Measurements from ENCODE around the gene MRPS5.
"Not testable (repeated sequence)": the region's sequence is repeated elsewhere in the genome, so short reads cannot be mapped to it uniquely, and the experiment has no call there.

MRPS5 gene

DNA sequence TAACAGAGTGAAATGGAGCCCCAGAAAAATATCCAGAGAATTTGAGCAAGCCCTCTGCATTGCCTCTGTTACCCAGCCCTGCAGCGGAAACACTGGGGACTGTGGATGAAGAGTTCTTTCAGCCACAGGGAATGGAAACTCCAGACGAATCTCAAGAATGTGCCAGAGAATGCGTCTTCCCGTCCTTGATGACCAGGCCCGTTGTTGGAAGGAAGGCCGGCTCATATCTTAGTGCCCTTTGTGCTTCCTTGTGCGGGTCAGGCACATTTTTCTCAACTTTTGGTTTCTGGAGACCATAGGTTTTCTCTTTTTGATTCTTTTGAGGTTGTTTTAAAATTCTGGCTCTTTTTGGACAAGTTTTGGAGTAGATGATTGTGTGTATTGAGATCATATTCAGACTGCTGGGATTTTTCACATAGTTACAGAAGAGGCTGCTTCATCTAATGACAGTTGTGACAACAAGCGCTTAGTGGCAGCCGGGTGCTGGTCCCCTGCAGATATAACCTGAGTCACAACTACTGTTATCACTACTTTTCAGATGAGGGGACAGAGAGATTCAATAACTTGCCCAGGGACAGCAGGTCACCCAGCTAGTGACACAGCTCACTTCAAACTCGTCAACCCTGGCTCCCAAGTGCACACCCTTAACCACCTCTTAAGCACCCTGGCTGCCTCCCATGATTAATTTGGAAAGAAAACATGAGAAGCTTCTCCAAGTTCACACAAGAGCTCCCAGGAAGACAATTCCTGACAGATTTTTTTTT is 80.4 kb downstream of the MRPS5 start:
- Mint-ChIP-seq H3K27ac (no peak overlapping the region), H3K4me3 (no peak overlapping the region), H3K36me3 (ENCODE audit: low read depth) (no peaks in the 10 kb centered on the region), H3K4me1 (ENCODE audit: low read depth) (no peaks in the 10 kb centered on the region), H3K9me3 (peaks cover 32% of the 10 kb centered on the region), H3K27me3 (peaks cover 7% of the 10 kb centered on the region)
- intact Hi-C loops (cut with micrococcal nuclease), result no loop called here

DNA sequence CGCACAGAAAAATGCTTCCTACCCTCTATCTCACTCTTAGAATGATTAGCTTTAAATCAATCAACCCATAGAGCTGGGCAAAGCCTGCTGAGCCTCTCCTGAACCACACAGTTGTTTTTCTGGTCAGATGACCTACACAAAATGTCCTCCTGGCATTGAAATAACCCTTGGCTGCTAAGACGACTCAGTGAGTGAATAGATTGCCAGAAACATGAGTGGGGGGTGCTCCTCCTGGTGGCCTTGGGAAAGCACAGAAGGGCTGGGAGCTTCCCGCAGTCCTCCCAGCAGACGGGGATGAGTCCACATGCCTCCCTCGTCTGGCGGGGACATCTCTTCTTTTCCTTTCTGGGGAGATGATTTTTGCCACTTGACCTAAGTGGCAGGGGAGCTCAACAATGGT is 81.2 kb downstream of the MRPS5 start:
- Mint-ChIP-seq H3K27ac (no peak overlapping the region), H3K4me1 (ENCODE audit: low read depth) (no peaks in the 10 kb centered on the region), H3K27me3 (peaks cover 7% of the 10 kb centered on the region), H3K9me3 (peaks cover 32% of the 10 kb centered on the region), H3K36me3 (ENCODE audit: low read depth) (no peaks in the 10 kb centered on the region), H3K4me3 (no peak overlapping the region)
- intact Hi-C loops (cut with micrococcal nuclease), result no loop called here

DNA sequence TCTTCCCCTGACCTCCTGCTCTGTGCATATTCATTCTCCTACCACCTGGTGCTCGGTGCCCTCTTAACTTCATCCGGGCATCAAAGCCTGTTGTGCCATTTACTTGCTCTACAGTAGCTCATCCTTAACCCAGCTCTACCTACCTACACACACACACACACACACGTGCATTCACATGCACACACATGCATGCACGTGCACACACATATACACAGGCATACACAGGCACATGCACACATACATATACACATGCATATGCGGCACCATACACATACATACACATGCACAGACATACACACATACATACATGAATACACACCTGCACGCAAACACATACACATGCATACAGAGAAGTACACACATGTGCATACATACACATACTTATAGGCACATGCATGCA is 81.6 kb downstream of the MRPS5 start:
- H3K36me3 Mint-ChIP-seq (ENCODE audit: low read depth), result no peaks in the 10 kb centered on the region
- no peak overlapping the region for H3K4me3 Mint-ChIP-seq
- intact Hi-C loops (cut with micrococcal nuclease), result no loop called here
- H3K27me3 Mint-ChIP-seq, result peaks cover 7% of the 10 kb centered on the region
- H3K9me3 Mint-ChIP-seq, result peaks cover 32% of the 10 kb centered on the region
- no peaks in the 10 kb centered on the region for H3K4me1 Mint-ChIP-seq (ENCODE audit: low read depth)
- H3K27ac Mint-ChIP-seq, result no peak overlapping the region

DNA sequence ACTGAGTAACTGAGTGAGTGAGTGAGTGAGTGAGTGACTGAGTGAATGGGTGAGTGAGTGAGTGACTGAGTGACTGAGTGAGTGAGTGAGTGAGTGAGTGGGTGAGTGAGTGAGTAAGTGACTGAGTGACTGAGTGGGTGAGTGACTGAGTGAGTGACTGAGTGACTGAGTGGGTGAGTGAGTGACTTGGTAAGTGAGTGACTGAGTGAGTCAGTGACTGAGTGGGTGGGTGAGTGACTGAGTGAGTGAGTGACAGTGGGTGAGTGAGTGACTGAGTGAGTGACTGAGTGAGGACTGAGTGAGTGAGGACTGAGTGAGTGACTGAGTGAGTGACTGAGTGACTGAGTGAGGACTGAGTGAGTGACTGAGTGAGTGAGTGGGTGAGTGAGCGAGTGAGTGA is 82.2 kb downstream of the MRPS5 start:
- Mint-ChIP-seq H3K27ac (no peak overlapping the region), H3K27me3 (peaks cover 6% of the 10 kb centered on the region), H3K9me3 (peaks cover 32% of the 10 kb centered on the region), H3K4me3 (no peak overlapping the region), H3K36me3 (ENCODE audit: low read depth) (no peaks in the 10 kb centered on the region), H3K4me1 (ENCODE audit: low read depth) (no peaks in the 10 kb centered on the region)
- intact Hi-C loops (cut with micrococcal nuclease), result no loop called here

DNA sequence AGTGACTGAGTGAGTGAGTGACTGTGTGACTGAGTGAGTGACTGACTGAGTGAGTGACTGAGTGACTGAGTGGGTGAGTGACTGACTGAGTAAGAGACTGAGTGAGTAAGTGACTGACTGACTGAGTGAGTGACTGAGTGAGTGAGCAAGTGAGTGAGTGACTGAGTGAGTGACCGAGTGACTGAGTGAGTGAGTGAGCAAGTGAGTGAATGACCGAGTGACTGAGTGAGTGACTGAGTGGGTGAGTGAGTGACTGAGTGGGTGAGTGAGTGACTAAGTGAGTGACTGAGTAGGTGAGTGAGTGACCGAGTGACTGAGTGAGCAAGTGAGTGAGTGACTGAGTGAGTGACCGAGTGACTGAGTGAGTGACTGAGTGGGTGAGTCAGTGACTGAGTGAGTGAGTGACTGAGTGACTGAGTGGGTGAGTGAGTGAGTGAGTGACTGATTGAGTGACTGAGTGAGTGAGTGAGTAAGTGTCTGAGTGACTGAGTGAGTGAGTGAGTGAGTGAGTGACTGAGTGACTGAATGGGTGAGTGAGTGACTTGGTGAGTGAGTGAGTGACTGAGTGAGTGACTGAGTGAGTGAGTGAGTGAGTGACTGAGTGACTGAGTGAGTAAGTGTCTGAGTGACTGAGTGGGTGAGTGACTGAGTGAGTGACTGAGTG is 82.8 kb downstream of the MRPS5 start:
- peaks cover 32% of the 10 kb centered on the region for H3K9me3 Mint-ChIP-seq
- no peaks in the 10 kb centered on the region for H3K4me1 Mint-ChIP-seq (ENCODE audit: low read depth)
- H3K4me3 Mint-ChIP-seq, result no peak overlapping the region
- no peaks in the 10 kb centered on the region for H3K36me3 Mint-ChIP-seq (ENCODE audit: low read depth)
- peaks cover 4% of the 10 kb centered on the region for H3K27me3 Mint-ChIP-seq
- intact Hi-C loops (cut with micrococcal nuclease), result no loop called here
- no peak overlapping the region for H3K27ac Mint-ChIP-seq

DNA sequence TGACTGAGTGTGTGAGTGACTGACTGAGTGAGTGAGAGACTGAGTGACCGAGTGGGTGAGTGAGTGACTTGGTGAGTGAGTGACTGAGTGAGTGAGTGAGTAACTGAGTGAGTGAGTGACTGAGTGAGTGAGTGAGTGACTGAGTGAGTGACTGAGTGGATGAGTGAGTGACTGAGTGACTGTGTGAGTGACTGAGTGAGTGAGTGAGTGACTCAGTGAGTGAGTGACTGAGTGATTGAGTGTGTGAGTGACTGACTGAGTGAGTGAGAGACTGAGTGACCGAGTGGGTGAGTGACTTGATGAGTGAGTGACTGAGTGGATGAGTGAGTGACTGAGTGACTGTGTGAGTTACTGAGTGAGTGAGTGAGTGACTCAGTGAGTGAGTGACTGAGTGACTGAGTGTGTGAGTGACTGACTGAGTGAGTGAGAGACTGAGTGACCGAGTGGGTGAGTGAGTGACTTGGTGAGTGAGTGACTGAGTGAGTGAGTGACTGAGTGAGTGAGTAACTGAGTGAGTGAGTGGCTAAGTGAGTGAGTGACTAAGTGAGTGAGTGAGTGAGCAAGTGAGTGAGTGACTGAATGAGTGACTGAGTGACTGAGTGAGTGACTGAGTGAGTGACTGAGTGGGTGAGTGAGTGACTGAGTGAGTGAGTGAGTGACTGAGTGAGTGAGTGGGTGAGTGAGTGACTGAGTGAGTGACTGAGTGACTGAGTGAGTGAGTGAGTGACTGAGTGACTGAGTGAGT is 83.6 kb downstream of the MRPS5 start:
- H3K4me1 Mint-ChIP-seq (ENCODE audit: low read depth); H3K36me3 Mint-ChIP-seq (ENCODE audit: low read depth); H3K27ac Mint-ChIP-seq; H3K27me3 Mint-ChIP-seq; intact Hi-C loops (cut with micrococcal nuclease); H3K4me3 Mint-ChIP-seq: not testable (repeated sequence)
- H3K9me3 Mint-ChIP-seq, result peaks cover 32% of the 10 kb centered on the region

DNA sequence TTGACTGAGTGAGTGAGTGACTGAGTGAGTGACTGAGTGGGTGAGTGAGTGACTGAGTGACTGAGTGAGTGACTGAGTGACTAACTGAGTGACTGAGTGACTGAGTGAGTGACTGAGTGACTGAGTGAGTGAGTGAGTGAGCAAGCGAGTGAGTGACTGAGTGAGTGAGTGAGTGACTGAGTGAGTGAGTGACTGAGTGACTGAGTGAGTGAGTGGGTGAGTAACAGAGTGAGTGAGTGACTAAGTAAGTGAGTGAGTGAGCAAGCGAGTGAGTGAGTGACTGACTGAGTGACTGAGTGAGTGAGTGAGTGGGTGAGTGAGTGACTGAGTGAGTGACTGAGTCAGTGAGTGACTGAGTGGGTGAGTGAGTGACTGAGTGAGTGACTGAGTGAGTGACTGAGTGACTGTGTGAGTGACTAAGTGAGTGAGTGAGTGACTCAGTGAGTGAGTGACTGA is 84.2 kb downstream of the MRPS5 start:
- intact Hi-C loops (cut with micrococcal nuclease), result no loop called here
- H3K36me3 Mint-ChIP-seq (ENCODE audit: low read depth), result no peaks in the 10 kb centered on the region
- H3K4me3 Mint-ChIP-seq, result no peak overlapping the region
- no peak overlapping the region for H3K27ac Mint-ChIP-seq
- no peaks in the 10 kb centered on the region for H3K27me3 Mint-ChIP-seq
- peaks cover 32% of the 10 kb centered on the region for H3K9me3 Mint-ChIP-seq
- no peaks in the 10 kb centered on the region for H3K4me1 Mint-ChIP-seq (ENCODE audit: low read depth)

DNA sequence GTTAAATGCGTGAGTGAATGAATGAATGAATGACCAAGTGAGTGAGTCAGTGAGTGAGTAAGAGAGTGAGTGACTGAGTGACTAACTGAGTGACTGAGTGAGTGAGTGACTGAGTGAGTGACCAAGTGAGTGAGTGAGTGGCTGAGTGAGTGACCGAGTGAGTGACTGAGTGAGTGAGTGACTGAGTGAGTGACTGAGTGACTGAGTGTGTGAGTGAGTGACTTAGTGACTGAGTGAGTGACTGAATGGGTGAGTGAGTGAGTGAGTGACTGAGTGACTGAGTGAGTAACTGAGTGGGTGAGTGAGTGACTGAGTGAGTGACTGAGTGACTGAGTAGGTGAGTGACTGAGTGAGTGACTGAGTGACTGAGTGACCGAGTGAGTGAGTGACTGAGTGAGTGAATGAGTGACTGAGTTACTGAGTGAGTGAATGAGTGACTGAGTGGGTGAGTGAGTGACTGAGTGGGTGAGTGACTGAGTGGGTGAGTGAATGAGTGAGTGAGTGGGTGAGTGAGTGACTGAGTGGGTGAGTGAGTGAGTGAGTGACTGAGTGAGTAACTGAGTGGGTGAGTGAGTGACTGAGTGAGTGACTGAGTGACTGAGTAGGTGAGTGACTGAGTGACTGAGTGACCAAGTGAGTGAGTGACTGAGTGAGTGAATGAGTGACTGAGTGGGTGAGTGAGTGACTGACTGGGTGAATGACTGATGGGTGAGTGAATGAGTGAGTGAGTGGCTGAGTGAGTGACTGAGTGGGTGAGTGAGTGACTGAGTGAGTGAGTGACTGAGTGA is 84.8 kb downstream of the MRPS5 start:
- intact Hi-C loops (cut with micrococcal nuclease), result no loop called here
- Mint-ChIP-seq H3K27me3 (no peaks in the 10 kb centered on the region), H3K36me3 (ENCODE audit: low read depth) (no peaks in the 10 kb centered on the region), H3K27ac (no peak overlapping the region), H3K9me3 (peaks cover 32% of the 10 kb centered on the region), H3K4me1 (ENCODE audit: low read depth) (no peaks in the 10 kb centered on the region), H3K4me3 (no peak overlapping the region)
